HG03139 (cell line): ENCODE results near the gene SLC5A3.

Experiments
- ATAC-seq: cut with Tn5 transposase; IDR thresholded peaks from one replicate; pipeline ENCODE4 v1.9.1; 2021; ENCODE audit not compliant: unreplicated experiment

SLC5A3 gene

DNA sequence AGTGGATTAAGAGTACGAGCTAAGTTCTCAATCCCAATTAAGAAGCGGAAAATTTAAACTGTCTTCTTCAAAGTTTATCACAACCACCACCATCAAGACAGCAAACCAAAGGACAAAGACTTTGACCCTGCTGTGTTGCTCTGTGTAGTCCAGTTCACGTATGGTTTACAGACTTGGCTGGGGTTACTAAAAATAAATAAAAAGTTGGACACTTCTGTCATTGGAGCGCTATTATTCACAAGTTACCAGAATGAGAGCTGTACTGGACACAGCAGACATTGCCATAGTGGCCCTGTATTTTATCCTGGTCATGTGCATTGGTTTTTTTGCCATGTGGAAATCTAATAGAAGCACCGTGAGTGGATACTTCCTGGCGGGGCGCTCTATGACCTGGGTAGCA lies 21.6 kb downstream of the SLC5A3 start:
- no peak for ATAC-seq

GRCh38 chr21:34097442-34097841 lies 24.1 kb downstream of the SLC5A3 start:
- ATAC-seq: no peak

GRCh38 chr21:34100337-34100736 lies 27.0 kb downstream of the SLC5A3 start:
- ATAC-seq: no peak

GRCh38 chr21:34100790-34101189 lies 27.4 kb downstream of the SLC5A3 start:
- no peak for ATAC-seq

DNA sequence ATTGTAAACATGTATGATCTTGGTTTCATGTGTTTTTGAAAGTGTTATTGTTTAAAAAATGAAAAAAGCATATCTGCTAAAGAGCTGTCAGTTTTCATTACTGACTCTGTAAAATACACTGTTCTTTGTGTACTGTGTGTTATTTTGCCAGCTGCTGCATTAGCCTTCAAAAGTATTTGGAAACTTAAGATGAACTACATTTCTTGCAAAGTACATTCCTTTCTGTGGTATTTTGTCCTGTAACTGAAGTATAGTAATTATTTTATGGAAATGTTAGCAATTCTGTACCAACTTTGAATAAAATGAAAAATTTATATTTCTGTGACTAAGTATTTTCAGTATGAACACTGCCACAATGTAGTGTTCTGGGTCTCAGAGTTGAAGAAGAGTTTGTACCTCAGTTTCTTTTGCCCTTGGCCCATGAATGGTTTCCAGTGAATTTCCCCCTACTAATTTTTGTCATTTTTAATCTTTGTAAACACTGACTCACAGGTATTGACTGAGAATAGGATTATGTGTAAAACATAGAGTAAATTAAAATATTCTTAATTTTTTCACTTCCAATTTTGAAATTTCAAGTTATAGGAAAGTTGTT lies 32.7 kb downstream of the SLC5A3 start:
- no peak for ATAC-seq

- ATAC-seq: no peak
These were observed 34.2 kb downstream of the SLC5A3 start for GRCh38 chr21:34107606-34108005.

- ATAC-seq: no peak
These were observed 35.7 kb downstream of the SLC5A3 start for GRCh38 chr21:34109075-34109474.

DNA sequence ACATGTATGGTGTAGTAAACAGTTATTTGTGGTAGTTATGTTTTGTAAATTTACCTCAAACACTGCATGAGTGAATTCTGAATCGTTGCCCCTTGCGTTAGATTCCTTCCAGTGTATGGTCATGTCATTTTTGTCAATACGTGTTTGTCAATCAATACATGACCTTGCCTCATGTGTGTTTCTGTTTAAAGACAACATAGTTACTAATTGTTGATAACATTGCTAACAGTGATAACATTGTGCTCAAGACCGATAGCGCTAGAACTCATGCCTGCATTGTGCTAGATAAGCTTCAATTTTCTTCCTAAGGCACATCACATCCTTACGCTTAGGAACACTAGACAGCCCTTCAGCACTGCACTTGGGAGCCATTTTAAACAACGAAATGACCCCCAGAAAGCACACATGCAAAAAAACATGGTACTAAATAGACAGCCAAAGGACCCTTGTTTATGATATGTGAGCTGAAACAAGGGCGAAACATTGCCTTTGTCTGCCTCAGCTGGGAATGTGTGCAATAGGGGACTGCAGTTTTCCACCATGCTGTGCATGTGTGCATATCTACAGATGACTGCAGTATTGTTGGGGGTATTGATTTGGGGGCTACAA lies 37.3 kb downstream of the SLC5A3 start:
- no peak for ATAC-seq

DNA sequence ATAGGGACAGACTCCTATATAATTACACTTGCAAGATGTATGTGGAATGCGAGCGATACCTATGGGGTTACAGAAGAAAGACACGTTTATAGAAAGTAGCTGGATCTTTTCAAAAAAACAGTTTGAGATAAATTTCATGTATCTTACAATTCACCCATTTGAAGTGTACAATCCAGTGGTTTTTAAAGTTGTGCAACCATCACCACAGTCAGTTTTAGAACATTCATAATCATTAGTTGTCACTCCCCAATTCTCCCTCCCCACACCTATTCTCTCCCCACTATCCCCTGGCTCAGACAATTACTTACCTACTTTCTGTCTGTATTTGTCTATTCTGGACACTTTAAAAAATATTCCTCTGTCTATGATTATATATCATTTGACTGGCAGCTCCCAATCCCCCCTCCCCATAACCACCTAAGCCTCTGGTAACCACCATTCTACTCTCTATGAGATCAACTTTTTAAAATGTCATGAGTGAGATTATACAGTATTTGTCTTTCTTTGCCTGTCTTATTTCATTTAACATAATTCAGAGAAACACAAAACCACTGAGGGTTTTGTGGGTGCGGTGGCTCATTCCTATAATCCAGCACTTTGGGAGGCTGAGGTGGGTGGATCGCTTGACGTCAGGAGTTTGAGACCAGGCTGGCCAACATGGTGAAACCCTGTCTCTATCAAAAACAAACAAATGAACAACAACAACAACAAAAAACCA lies 39.1 kb downstream of the SLC5A3 start:
- no peak for ATAC-seq

GRCh38 chr21:34113842-34114241 lies 40.5 kb downstream of the SLC5A3 start:
- no peak for ATAC-seq

- no peak for ATAC-seq
These were observed 41.8 kb downstream of the SLC5A3 start for GRCh38 chr21:34115160-34115559.

GRCh38 chr21:34116569-34116968 lies 43.2 kb downstream of the SLC5A3 start:
- no peak for ATAC-seq

- no peak for ATAC-seq
These were observed 47.5 kb downstream of the SLC5A3 start for GRCh38 chr21:34120867-34121266.

GRCh38 chr21:34122047-34122446 lies 48.7 kb downstream of the SLC5A3 start:
- ATAC-seq: no peak
